NCI-H2227 treated with DMSO at 0.1 percent for 48 hours (cell line): ENCODE data around the gene EHHADH.

Source experiments
- DNase-seq: peaks from one replicate; lab custom pipeline; 2025; lab: John Stamatoyannopoulos, UW

The EHHADH gene

GRCh38 chr3:185144784-185145183 lies 109.1 kb downstream of the EHHADH start:
- no peak for DNase-seq
